ENCODE data around the gene PFKFB3. TPM values are rescaled to one million over a fixed set of nuclear protein-coding genes. Genes with fewer than 3 reads are reported as not detected.

The PFKFB3 gene
- total RNA-seq, 1 donor from 2014 or later = 44.5 TPM

DNA sequence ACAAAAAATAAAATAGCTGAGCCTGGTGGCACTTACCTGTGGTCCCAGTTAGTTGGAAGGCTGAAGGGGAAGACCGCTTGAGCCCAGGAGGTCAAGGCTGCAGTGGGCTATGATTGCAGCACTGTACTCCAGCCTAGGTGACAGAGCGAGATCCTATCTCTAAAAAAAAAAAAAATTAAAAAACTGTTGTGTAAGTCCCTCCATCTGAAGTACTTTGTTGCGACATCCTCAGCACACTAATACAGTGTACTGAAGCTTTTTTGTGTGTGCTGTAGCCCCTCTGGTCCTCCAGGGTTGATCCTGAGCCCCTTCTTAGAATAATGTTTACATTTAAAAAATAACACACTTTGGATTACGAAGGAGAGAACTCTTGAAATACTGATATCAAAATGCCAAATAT, 71.3 kb downstream of the PFKFB3 start:
- Histone ChIP-seq H3K36me3 (ENCODE audit: control insufficient read depth, insufficient read depth, low read length) (no peaks in the 10 kb centered on the region), H3K4me3 (ENCODE audit: low read depth, low read length) (no peak overlapping the region), H3K27me3 (ENCODE audit: control insufficient read depth, insufficient read depth, low read length) (no peaks in the 10 kb centered on the region)
- DNase-seq (ENCODE audit: low read depth) = no peak
- TF ChIP-seq, protein P1, sequence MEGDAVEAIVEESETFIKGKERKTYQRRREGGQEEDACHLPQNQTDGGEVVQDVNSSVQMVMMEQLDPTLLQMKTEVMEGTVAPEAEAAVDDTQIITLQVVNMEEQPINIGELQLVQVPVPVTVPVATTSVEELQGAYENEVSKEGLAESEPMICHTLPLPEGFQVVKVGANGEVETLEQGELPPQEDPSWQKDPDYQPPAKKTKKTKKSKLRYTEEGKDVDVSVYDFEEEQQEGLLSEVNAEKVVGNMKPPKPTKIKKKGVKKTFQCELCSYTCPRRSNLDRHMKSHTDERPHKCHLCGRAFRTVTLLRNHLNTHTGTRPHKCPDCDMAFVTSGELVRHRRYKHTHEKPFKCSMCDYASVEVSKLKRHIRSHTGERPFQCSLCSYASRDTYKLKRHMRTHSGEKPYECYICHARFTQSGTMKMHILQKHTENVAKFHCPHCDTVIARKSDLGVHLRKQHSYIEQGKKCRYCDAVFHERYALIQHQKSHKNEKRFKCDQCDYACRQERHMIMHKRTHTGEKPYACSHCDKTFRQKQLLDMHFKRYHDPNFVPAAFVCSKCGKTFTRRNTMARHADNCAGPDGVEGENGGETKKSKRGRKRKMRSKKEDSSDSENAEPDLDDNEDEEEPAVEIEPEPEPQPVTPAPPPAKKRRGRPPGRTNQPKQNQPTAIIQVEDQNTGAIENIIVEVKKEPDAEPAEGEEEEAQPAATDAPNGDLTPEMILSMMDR (IDR thresholded peaks at IDR 0.05; ENCODE audit: insufficient read depth, low read length, poor library complexity, severe bottlenecking) = no peak

DNA sequence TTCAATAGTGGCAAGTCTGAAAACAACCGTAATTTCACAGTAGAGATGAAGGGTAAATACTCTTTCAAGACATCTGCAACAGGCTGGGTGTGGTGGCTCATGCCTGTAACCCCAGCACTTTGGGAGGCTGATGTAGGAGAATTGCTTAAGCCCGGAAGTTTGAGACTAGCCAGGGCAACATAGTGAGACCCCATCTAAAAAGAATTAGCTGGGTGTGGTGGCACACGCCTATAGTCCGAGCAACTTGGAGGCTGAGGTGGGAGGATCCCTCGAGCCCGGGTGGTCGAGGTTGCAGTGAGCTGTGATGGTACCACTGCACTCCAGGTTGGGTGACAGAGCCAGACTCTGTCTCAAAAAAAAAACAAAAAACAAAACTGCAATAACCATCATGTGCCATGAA, 71.8 kb downstream of the PFKFB3 start:
- DNase-seq (ENCODE audit: low read depth) = no peak
- H3K4me3 ChIP-seq (ENCODE audit: low read depth, low read length) = no peak overlapping the region
- no peaks in the 10 kb centered on the region for H3K36me3 ChIP-seq (ENCODE audit: control insufficient read depth, insufficient read depth, low read length)
- TF ChIP-seq, protein P1 (IDR thresholded peaks at IDR 0.05; ENCODE audit: insufficient read depth, low read length, poor library complexity, severe bottlenecking) = no peak
- H3K27me3 ChIP-seq (ENCODE audit: control insufficient read depth, insufficient read depth, low read length) = no peaks in the 10 kb centered on the region

DNA sequence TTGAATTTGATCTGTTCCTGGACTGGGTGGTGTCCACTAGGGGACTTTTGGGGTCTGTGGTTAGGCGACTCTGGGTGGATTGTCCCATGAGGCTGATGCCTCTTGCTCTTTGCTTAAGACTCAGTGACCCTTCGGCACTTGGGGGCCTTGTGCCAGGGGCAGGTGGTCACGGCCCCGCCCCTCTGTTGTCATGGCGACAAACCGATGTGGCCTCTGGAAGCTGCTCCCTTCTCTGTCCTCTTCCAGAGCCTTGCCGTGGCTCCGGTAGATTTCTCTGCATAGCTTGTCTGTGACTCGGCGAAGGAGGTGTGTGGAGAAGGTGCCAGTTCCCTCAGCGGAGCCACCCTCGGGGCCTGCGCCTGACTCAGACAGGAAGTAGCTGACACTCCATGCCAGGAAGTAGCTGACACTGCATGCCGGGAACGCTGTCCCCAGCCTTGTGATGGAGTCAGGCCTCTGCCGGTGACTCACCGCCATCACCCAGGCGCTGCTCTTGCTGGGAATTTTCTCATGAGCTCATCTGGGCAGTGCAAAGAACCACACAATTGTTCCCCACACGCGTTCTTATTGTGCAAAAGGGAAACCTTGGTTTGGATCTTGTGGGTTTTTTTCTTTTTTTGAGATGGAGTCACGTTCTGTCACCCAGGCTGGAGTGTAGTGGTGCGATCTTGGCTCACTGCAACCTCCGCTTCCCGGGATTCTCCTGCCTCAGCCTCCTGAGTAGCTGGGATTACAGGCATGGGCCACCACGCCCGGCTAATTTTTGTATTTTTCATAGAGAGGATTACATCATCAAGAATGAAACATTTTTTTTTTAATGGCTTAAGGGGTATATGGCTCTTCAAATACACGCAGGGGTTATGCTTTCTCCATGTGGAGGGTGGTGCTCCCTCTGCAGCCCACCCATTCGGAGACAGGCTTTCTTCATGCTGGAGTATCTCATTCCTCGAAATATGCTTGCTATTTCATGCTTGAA, 72.6 kb downstream of the PFKFB3 start:
- Histone ChIP-seq H3K36me3 (ENCODE audit: control insufficient read depth, insufficient read depth, low read length) (no peaks in the 10 kb centered on the region), H3K27me3 (ENCODE audit: control insufficient read depth, insufficient read depth, low read length) (no peaks in the 10 kb centered on the region), H3K4me3 (ENCODE audit: low read depth, low read length) (no peak overlapping the region)
- DNase-seq (ENCODE audit: low read depth) = peak; percentile 99
- TF ChIP-seq, protein P1 (IDR thresholded peaks at IDR 0.05; ENCODE audit: insufficient read depth, low read length, poor library complexity, severe bottlenecking) = peak; percentile 16

DNA sequence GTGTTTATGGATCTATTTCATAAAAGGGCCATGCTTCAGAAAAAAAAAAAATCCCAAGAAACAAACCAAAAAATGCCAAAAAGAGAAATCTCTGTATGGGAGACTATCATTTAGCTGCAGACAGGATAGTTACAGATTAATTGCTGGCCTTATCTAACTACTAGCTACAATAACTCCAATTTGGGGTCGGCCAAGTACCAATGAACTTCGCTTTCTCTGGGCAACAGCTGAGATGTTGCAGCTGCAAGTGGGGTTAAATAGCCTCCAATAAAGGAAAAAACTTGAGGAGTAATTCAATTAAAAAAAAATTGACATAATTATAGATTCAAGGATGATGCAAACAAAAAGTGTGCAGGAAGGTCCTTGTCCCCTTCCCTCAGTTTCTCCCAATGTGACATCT, 73.6 kb downstream of the PFKFB3 start:
- TF ChIP-seq, protein P1 (IDR thresholded peaks at IDR 0.05; ENCODE audit: insufficient read depth, low read length, poor library complexity, severe bottlenecking) = no peak
- no peaks in the 10 kb centered on the region for H3K27me3 ChIP-seq (ENCODE audit: control insufficient read depth, insufficient read depth, low read length)
- DNase-seq (ENCODE audit: low read depth) = no peak
- H3K36me3 ChIP-seq (ENCODE audit: control insufficient read depth, insufficient read depth, low read length) = no peaks in the 10 kb centered on the region
- H3K4me3 ChIP-seq (ENCODE audit: low read depth, low read length) = no peak overlapping the region

DNA sequence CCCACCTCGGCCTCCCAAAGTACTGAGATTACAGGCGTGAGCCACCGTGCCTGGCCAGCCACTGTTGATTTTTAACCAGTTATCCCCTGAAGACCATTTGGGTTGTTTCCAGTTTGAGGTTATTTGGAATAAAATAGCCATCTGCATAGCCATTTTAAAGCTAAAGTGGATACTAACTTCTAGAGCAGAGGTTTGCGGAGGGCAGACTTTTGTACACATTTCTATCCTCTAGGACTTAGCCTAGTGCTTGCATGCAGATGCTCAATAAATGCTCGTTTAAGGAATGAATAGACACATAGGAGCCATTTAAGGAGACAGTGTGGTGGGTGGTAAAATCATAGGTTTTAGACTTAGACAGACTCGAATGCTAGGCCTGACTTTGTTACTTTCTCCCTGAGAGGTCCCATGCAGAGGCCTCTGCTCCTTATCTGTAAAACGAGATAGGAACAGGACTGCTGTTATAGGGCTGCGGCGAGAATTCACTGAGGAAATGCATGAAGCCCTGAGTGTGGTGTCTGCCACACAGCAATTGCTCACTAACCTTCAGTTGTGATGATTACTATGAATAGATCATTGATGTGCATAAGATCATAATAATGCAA, 75.9 kb downstream of the PFKFB3 start:
- H3K27me3 ChIP-seq (ENCODE audit: control insufficient read depth, insufficient read depth, low read length) = no peaks in the 10 kb centered on the region
- no peak overlapping the region for H3K4me3 ChIP-seq (ENCODE audit: low read depth, low read length)
- no peaks in the 10 kb centered on the region for H3K36me3 ChIP-seq (ENCODE audit: control insufficient read depth, insufficient read depth, low read length)
- no peak for DNase-seq (ENCODE audit: low read depth)
- TF ChIP-seq, protein P1 (IDR thresholded peaks at IDR 0.05; ENCODE audit: insufficient read depth, low read length, poor library complexity, severe bottlenecking) = no peak

All from kidney epithelial cell (primary cell).